Lung (tissue), 12 donors: ENCODE measurements around the gene PGBD1. TPM values are rescaled to one million over a fixed set of nuclear protein-coding genes. Genes with fewer than 3 reads are reported as not detected.

Source experiments
- ATAC-seq: fragments of 200-7000 bp; cut with Tn5 transposase; one replicate; pipeline ENCODE4 v1.9.1; 2020; ENCODE audit warnings: moderate number of reproducible peaks; ENCODE audit not compliant: insufficient read depth, low FRiP score
- DNase-seq, 3 donors: peaks; one replicate each; pipeline ENCODE4 v3.0.0-alpha.2; 2013 to 2017
- H3K27ac ChIP-seq, 2 donors: one replicate each; pipeline ENCODE4 v1.5.1; 2013; ENCODE audit warnings: mild to moderate bottlenecking in 2 of 2, moderate library complexity in 2 of 2, control low read depth in 1 of 2, inconsistent platforms in 1 of 2, low read depth in 1 of 2, low read length in 1 of 2
- H3K27me3 ChIP-seq, 3 donors: one replicate each; pipeline ENCODE4 v1.5.1; 2013; ENCODE audit warnings: low read length in 2 of 3; ENCODE audit not compliant: control insufficient read depth in 3 of 3, insufficient read depth in 3 of 3
- H3K36me3 ChIP-seq, 4 donors: one replicate each; pipeline ENCODE4 v1.5.1; 2013; ENCODE audit warnings: low read length in 4 of 4, mild to moderate bottlenecking in 1 of 4, moderate library complexity in 1 of 4; ENCODE audit not compliant: control insufficient read depth in 4 of 4, insufficient read depth in 4 of 4
- H3K4me1 ChIP-seq, 5 donors: one replicate each; pipeline ENCODE4 v1.5.1; 2013; ENCODE audit warnings: low read length in 5 of 5, mild to moderate bottlenecking in 2 of 5, moderate library complexity in 1 of 5; ENCODE audit not compliant: control insufficient read depth in 5 of 5, insufficient read depth in 5 of 5
- H3K4me3 ChIP-seq: one replicate; pipeline ENCODE4 v1.5.1; 2013; ENCODE audit warnings: mild to moderate bottlenecking, control low read depth, moderate library complexity
- H3K9ac ChIP-seq, 2 donors: one replicate each; pipeline ENCODE4 v1.5.1; 2013; ENCODE audit warnings: low read length in 2 of 2, control low read depth in 1 of 2; ENCODE audit not compliant: insufficient read depth in 1 of 2
- H3K9me3 ChIP-seq, 4 donors: one replicate each; pipeline ENCODE4 v1.5.1; 2013; ENCODE audit warnings: low read length in 3 of 4, mild to moderate bottlenecking in 1 of 4, moderate library complexity in 1 of 4; ENCODE audit not compliant: control insufficient read depth in 4 of 4, insufficient read depth in 3 of 4
- WGBS, 2 donors: extraction: QIAGEN DNeasy Blood & Tissue Kit; methylation state at CpG; one replicate each; pipeline ENCODE4 v1.1.7; 2013; 5-methylcytosine and 5-hydroxymethylcytosine counted together
- polyA plus RNA-seq, 2 donors: library from polyadenylated mRNA; stranded (reverse); fragments of 200-250 nt; gene quantifications; one replicate each; pipeline ENCODE4 v1.2.1, GENCODE V29; 2013
- total RNA-seq, 2 donors: library from RNA; depleted of rRNA in 1 of 2; stranded (reverse); fragments of >200 nt in 1 of 2; gene quantifications; one replicate each; pipeline ENCODE4 v1.2.1, GENCODE V29; 2014 to 2021
- TF ChIP-seq, protein P1 (sequence below): IDR thresholded peaks from 2 replicates; pipeline ENCODE4 v1.5.1; 2012; ENCODE audit warnings: mild to moderate bottlenecking; ENCODE audit errors: control extremely low read depth, extremely low read depth
- donor health status: control.
- donor health status: control.
- donor health status: Bipolar disorder and iron deficiency.
- donor health status: healthy.
- donor health status: DM: yes; HTN: yes; CAD: no.

PGBD1 gene
- total and polyA plus RNA-seq, 4 donors: 1.8 to 5.8 (median 3.1) TPM

DNA sequence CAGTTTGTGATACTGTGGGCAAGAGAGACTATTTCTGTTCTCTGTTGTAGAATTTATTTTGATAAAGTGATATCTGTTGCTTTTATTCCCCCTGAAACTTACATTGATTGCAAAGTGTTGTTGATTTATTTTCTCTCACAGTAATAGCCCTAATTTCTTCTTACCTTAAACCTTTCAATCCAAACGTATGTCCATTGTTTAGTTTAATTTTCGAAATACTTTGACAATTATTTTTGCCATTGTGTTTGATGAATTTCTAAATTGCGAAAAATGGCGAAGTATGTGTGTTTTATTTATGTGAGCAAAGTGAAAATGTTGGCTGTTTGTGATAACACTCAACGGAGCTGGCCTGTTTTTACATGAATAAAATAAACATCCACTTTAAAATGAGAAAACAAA, 14.8 kb upstream of the PGBD1 start:
- DNase-seq (no peak), ATAC-seq (no peak)
- Histone ChIP-seq H3K9ac (peak overlapping the region; percentile 95 to 99), H3K4me1 (peaks cover 0 to 13% (median 7%) of the 10 kb centered on the region in 5 donors), H3K27me3 (peaks cover 0 to 3% (median 2%) of the 10 kb centered on the region in 3 donors), H3K27ac (peak overlapping the region in 1 of 2 donors; percentile 88), H3K4me3 (no peak overlapping the region), H3K36me3 (peaks cover 0 to 2% (median 0%) of the 10 kb centered on the region in 4 donors), H3K9me3 (peaks cover 0 to 3% (median 0%) of the 10 kb centered on the region in 4 donors)
- 5 to 10% methylated on average over 5 of the region's 5 CpGs for WGBS, 2 donors
- TF ChIP-seq, protein P1, sequence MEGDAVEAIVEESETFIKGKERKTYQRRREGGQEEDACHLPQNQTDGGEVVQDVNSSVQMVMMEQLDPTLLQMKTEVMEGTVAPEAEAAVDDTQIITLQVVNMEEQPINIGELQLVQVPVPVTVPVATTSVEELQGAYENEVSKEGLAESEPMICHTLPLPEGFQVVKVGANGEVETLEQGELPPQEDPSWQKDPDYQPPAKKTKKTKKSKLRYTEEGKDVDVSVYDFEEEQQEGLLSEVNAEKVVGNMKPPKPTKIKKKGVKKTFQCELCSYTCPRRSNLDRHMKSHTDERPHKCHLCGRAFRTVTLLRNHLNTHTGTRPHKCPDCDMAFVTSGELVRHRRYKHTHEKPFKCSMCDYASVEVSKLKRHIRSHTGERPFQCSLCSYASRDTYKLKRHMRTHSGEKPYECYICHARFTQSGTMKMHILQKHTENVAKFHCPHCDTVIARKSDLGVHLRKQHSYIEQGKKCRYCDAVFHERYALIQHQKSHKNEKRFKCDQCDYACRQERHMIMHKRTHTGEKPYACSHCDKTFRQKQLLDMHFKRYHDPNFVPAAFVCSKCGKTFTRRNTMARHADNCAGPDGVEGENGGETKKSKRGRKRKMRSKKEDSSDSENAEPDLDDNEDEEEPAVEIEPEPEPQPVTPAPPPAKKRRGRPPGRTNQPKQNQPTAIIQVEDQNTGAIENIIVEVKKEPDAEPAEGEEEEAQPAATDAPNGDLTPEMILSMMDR: no peak

DNA sequence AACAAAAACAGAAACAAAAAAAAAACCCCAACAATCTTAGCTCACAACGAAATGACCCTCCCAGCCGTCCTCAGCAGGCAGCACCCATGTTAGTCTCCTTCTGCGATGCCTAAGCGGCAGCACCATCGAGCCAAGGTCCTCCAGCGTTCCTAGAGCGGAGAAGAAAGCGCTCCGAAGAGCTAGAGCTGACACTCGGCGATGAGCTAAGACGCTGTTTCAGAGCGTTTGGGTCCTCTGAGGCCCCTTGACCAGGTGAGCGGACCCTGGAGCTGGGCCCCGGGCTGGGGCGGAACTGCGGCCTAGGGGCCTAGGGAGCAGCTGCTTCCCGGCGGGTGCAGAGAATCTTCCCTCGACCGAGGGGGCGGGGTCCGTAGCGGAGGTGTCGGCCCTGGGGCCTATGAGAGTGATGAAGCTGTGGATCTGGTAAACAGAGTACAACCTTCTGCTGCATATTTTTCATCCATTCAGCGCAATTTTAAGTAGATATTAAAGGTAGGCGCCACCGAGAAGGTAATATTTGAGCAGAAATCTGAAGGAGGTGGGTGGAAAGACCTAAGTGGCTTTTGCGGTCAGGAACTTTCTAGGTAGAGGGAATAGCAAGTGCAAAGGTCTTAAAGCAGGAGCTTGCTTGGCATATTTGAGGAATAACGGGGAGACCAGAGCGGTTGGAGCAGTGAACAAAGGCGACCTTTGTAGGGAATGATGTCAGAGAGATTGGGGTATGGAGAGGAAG, 14.2 kb upstream of the PGBD1 start, which contains the start of gene ZSCAN26:
Gene ZSCAN26, plus strand, starts transcription at position 182 of the 733 bp plus-strand sequence. CDS start 4,777 bp downstream, outside the sequence.
- H3K4me3 ChIP-seq: peak within 1 kb of the TSS; percentile 72
- H3K9me3 ChIP-seq: no peaks in the 10 kb centered on the region
- H3K4me1 ChIP-seq: peaks cover 1 to 13% (median 7%) of the 10 kb centered on the region in 5 donors
- H3K27ac ChIP-seq: peak within 1 kb of the TSS; percentile 84 to 88
- DNase-seq (peak; percentile 90 to 96 (median 94)), ATAC-seq (peak; percentile 94)
- peak within 1 kb of the TSS; percentile 95 to 99 for H3K9ac ChIP-seq
- 0% methylated on average over 32 of the region's 32 CpGs for WGBS, 2 donors
- H3K27me3 ChIP-seq: peaks cover 0 to 2% (median 0%) of the 10 kb centered on the region in 3 donors
- peaks cover 0 to 4% (median 0%) of the 10 kb centered on the region in 4 donors for H3K36me3 ChIP-seq
- TF ChIP-seq, protein P1: no peak

DNA sequence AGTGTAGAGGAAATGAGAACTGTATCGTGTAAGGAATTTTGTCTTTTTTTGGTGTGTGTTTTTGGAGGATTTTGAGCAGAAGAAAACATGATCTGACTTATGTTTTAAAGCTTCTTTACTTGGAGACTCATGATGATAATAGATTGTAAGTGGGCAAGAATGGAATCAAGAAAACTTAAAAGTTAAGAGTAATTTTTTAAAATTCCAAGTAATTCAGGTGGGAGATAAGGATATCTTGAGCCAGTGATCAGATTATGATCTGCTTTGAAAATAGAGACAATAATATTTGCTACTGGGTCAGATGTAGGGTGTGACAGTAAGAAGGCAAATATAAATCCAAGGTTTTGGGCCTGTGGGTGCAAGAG, 13.7 kb upstream of the PGBD1 start:
- TF ChIP-seq, protein P1: no peak
- H3K27ac ChIP-seq: peak overlapping the region in 1 of 2 donors; percentile 88
- peaks cover 0 to 2% (median 0%) of the 10 kb centered on the region in 3 donors for H3K27me3 ChIP-seq
- no peaks in the 10 kb centered on the region for H3K9me3 ChIP-seq
- WGBS, 2 donors: 1 to 3% methylated on average over 1 of the region's 1 CpG
- DNase-seq: no peak
- peaks cover 0 to 8% (median 1%) of the 10 kb centered on the region in 4 donors for H3K36me3 ChIP-seq
- H3K4me1 ChIP-seq: peaks cover 2 to 13% (median 7%) of the 10 kb centered on the region in 5 donors
- H3K4me3 ChIP-seq: peak overlapping the region; percentile 72
- H3K9ac ChIP-seq: peak overlapping the region; percentile 95 to 99
- no peak for ATAC-seq
